VCaP (cell line): ENCODE results near the gene PGS1.
A peak's percentile ranks its signal among the peaks of the same experiment; 100 is the strongest.

Experiments
- H3K27ac ChIP-seq: fragments of 450-650 bp; 2 replicates; pipeline ENCODE4 v1.5.1; 2017
- TF ChIP-seq, protein P1 (sequence below): fragments of 450-650 bp; conservative IDR thresholded peaks from 2 replicates; pipeline ENCODE4 v1.5.1; 2017; ENCODE audit warnings: mild to moderate bottlenecking, moderate library complexity

Gene PGS1

GRCh38 chr17:78349891-78350642 lies 28.4 kb upstream of the PGS1 start:
- H3K27ac ChIP-seq = no peak overlapping the region
- TF ChIP-seq, protein P1, sequence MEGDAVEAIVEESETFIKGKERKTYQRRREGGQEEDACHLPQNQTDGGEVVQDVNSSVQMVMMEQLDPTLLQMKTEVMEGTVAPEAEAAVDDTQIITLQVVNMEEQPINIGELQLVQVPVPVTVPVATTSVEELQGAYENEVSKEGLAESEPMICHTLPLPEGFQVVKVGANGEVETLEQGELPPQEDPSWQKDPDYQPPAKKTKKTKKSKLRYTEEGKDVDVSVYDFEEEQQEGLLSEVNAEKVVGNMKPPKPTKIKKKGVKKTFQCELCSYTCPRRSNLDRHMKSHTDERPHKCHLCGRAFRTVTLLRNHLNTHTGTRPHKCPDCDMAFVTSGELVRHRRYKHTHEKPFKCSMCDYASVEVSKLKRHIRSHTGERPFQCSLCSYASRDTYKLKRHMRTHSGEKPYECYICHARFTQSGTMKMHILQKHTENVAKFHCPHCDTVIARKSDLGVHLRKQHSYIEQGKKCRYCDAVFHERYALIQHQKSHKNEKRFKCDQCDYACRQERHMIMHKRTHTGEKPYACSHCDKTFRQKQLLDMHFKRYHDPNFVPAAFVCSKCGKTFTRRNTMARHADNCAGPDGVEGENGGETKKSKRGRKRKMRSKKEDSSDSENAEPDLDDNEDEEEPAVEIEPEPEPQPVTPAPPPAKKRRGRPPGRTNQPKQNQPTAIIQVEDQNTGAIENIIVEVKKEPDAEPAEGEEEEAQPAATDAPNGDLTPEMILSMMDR = no peak

DNA sequence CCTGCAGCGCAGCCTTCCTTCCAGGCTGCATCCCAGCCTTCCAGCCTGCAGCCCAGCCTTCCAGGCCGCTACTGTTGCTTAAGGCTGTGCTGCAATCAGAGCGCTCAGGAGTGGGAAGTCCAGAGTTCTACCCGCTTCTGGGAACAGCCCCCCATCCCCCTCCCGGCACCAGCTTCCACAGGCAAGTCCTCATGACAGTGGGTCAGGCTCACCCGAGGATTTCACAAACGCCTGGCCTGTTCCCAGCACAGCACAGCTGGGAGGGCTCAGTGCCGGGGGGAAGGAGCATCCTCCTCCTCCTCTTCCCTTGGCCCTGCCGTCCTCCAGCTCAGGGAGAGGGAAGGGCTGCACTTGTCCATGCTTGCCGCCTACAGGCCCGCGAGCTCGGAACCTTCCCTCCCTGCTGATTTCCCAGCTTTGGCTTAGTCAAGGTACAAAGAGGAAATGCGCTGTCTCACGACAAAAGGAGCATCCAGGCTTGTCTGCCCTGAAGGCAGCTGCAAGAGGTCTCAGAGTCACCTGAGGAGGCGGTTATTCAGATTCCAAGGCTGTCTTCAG lies 26.9 kb upstream of the PGS1 start:
- peak overlapping the region; percentile 81 for H3K27ac ChIP-seq
- TF ChIP-seq, protein P1 = no peak

DNA sequence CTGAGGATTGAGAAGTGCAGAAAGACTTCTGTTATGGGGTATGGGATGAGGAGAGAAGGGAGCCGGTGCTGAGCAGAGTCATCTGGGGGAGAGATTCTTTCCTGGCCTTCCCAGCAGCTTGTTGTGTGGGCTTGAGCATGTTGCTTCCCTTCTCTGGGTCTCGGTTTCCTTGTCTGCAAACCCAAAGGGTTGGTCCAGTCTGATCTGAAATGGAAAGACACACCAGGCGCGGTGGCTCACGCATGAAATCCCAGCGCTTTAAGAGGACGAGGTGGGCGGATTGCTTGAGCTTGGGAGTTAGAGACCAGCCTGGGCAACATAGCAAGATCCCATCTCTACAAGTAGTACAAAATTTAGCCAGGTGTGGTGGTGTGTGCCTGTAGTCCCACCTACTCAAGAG lies 24.6 kb upstream of the PGS1 start:
- H3K27ac ChIP-seq = peak overlapping the region; percentile 81
- TF ChIP-seq, protein P1 = no peak

DNA sequence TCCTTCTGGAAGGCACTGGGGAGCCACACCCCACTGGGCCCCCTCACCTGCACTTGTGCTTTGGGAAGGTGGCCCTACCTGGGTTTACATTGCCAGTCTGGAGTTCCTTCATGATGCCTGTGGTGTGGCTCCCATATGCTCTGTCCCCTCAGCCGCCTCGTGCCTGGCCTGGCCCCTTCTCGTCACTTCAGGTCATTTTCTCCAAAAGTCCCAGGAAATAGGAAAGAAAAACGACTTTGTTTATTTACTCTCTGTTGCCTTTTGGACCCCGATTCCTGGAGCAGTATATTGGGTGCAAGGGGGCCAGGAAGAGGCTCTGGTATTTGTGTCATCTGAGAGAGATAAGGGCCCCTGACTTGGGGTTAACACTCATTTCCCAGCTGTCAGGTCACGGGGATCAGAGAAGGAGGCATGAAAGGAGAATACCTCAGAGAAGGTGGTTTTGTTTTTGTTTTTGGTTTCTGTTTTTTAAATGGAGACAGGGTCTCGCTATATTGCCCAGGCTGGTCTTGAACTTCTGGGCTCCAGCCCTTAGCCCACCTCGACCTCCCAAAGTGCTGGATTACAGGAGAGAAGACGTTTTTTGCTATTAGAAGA lies 23.3 kb upstream of the PGS1 start:
- TF ChIP-seq, protein P1 = no peak
- no peak overlapping the region for H3K27ac ChIP-seq

GRCh38 chr17:78355701-78356100 lies 22.7 kb upstream of the PGS1 start:
- H3K27ac ChIP-seq = no peak overlapping the region

GRCh38 chr17:78356101-78356713 lies 22.2 kb upstream of the PGS1 start:
- H3K27ac ChIP-seq = no peak overlapping the region
- TF ChIP-seq, protein P1 = no peak

More at GRCh38 chr17:78355701-78356100, 22.7 kb upstream of the PGS1 start:
- TF ChIP-seq, protein P1 = no peak

DNA sequence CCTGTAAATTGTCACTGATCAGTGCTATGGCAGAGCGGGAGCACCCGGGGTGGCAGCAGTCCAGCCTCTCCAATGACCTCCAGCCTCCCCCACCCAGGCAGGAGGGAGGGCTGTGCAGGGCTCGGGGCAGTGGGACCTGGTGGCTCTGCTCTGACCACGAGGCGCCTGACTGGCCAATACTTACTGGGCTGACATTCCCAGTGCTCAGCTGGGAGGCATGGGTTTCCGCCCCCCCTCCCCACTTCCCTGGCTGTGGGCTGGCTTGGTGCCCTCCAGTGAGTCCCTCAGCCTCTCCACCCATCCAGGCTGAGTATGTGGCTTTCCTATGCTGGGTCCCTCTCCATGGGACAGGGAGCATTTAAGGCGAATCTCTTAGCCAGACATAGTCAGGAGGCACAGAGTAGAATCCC lies 21.3 kb upstream of the PGS1 start:
- TF ChIP-seq, protein P1 = no peak
- no peak overlapping the region for H3K27ac ChIP-seq
